Activated T-helper 17 cell treated with anti-CD3 and anti-CD28 coated beads, Interleukin-2, amount 50 U/mL, for 72 hours (primary cell): ENCODE measurements around the gene MTOR. TPM values are rescaled to one million over a fixed set of nuclear protein-coding genes. Genes with fewer than 3 reads are reported as not detected.
A peak's percentile ranks its signal among the peaks of the same experiment; 100 is the strongest.
"Not testable (repeated sequence)": the region's sequence is repeated elsewhere in the genome, so short reads cannot be mapped to it uniquely, and the experiment has no call there.

Experiments
- ATAC-seq: fragments of 150-1000 bp; cut with Tn5 transposase; replicated peaks from 2 replicates; pipeline ENCODE4 v1.10.0; 2021; ENCODE audit warnings: mild to moderate bottlenecking, moderate library complexity
- H3K27ac Mint-ChIP-seq: one replicate; pipeline ENCODE4 v1.8.0; 2022; ENCODE audit warnings: mixed read lengths
- H3K27me3 Mint-ChIP-seq: one replicate; pipeline ENCODE4 v1.8.0; 2022; ENCODE audit warnings: mixed read lengths
- H3K36me3 Mint-ChIP-seq: one replicate; pipeline ENCODE4 v1.8.0; 2022; ENCODE audit warnings: low read depth, mild to moderate bottlenecking, mixed read lengths
- H3K4me1 Mint-ChIP-seq: one replicate; pipeline ENCODE4 v1.8.0; 2022; ENCODE audit warnings: mixed read lengths
- H3K4me3 Mint-ChIP-seq: one replicate; pipeline ENCODE4 v1.8.0; 2022; ENCODE audit warnings: mild to moderate bottlenecking, mixed read lengths
- H3K9me3 Mint-ChIP-seq: one replicate; pipeline ENCODE4 v1.8.0; 2022; ENCODE audit warnings: mixed read lengths
- total RNA-seq, 2 donors: library from RNA; stranded (reverse); gene quantifications; one replicate each; pipeline ENCODE4 v1.2.3, GENCODE V29; 2022

The MTOR gene
- total RNA-seq, 2 donors from 2014 or later, result 22.4 to 38.0 TPM

DNA sequence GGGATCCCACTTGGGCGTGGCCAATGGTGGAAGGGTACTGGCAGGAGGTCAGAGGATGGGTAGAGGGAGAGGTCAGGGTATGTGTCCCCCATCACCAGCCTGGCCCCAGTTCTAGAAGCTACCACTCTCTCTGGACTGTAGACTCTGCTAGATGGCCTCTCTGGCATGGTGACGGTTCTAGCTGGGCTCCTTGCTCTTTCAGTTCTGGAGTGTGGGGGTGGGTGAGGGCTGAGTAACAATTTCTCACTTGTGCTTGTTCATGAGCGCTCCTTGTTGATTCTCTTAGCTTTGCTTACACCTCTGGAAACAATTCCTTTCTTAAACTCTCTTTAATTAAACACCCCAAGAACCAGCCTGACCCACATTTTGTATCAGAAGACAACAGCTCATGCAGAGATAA, 137.4 kb downstream of the MTOR start:
- no peaks in the 10 kb centered on the region for H3K27me3 Mint-ChIP-seq
- no peaks in the 10 kb centered on the region for H3K9me3 Mint-ChIP-seq
- peak overlapping the region; percentile 46 for H3K27ac Mint-ChIP-seq
- peak; percentile 34 for ATAC-seq
- H3K4me1 Mint-ChIP-seq, result no peaks in the 10 kb centered on the region
- no peak overlapping the region for H3K4me3 Mint-ChIP-seq
- peaks cover 90% of the 10 kb centered on the region for H3K36me3 Mint-ChIP-seq

DNA sequence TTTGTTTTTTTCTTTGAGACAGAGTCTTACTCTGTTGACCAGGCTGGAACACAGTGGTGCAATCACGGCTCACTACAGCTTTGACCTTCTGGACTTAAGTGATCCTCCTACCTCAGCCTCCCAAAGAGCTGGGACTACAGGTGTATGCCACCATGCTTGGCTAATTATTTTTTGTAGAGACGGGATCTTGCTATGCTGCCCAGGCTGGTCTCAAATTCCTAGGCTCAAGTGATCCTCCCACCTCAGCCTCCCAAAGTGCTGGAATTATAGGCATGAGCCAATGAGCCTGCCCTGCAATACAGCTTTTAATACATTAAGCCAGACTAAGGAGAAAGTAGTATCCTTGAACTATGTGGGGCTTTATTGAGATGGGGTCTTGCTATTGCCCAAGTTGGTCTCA, 146.0 kb downstream of the MTOR start:
- no peaks in the 10 kb centered on the region for H3K9me3 Mint-ChIP-seq
- no peak overlapping the region for H3K4me3 Mint-ChIP-seq
- ATAC-seq, result no peak
- H3K27me3 Mint-ChIP-seq, result no peaks in the 10 kb centered on the region
- no peak overlapping the region for H3K27ac Mint-ChIP-seq
- no peaks in the 10 kb centered on the region for H3K4me1 Mint-ChIP-seq
- peaks cover 90% of the 10 kb centered on the region for H3K36me3 Mint-ChIP-seq

DNA sequence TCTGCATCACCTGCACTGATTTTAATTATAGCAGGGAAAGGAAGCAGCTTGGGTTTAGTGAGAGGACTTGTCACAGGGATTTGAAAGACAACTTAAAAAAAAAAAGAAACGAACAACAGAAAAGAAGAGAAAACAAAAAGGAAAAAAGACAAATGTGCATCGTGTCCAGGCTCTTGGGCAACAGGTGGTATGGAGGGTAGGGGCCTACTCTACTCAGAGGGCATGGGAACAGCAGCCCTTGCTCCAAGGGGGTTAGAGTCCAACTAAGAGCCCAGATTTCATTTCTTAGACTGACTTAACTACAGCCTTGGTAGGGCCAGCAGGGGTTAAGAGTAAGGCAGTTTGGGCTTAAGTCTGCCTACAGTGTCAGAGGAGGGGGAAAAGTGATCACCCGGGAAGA, 147.4 kb downstream of the MTOR start:
- H3K4me1 Mint-ChIP-seq, result no peaks in the 10 kb centered on the region
- peak overlapping the region; percentile 17 for H3K27ac Mint-ChIP-seq
- no peak for ATAC-seq
- no peaks in the 10 kb centered on the region for H3K27me3 Mint-ChIP-seq
- peaks cover 90% of the 10 kb centered on the region for H3K36me3 Mint-ChIP-seq
- H3K4me3 Mint-ChIP-seq, result no peak overlapping the region
- no peaks in the 10 kb centered on the region for H3K9me3 Mint-ChIP-seq

DNA sequence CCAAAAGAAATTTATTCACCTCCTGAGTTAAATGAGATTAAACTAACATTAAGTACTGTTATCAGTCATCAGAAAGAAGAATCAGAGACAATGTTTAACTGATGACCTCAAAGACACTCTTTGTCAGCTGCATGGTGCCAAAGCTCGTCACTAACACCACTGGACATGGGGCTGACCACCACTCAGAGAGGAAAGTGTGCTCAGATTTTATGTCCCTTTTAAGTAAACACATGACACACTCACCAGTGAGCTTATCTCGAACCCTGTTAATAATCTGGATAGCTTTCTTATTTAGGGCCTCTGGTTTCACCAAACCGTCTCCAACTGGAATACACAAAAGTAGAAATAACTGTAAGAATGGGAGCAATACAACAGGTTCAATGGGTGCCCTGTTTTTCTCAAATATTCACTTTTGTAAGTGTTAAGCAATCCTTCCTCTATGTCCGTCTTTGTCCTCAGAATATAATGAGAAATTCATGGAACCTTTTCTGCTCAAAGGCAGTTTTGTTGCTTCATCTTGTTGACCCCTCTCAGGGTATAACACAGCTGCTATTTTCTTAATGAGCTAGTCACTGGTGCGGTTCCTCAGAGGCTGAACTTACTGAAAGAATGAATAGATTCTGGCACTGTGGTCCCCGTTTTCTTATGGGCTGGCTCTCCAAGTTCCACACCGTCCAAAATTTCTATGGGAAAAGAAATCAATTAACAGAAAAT, 153.1 kb downstream of the MTOR start:
- peaks cover 86% of the 10 kb centered on the region for H3K36me3 Mint-ChIP-seq
- no peaks in the 10 kb centered on the region for H3K27me3 Mint-ChIP-seq
- no peak for ATAC-seq

DNA sequence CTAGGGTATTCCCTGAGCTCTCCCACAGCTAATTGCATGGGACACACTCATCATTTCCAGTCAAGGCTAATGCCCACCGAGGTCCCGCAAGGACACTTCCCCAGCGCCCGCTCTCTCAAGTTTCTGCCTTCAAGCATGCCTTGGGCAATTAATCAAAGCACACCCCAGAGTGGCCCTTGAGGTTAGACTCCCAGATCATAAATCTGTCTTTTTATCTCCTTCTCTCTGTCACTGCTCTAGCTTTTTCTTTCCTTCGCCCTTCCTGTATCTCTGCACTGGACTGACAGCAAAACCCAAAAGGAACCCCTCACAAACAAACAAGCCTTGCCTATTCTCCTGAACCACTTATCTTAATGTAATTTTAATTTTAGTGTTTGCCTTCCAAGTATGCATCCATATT, 154.8 kb downstream of the MTOR start:
- no peaks in the 10 kb centered on the region for H3K27me3 Mint-ChIP-seq
- H3K9me3 Mint-ChIP-seq, result no peaks in the 10 kb centered on the region
- no peak for ATAC-seq
- H3K4me1 Mint-ChIP-seq, result no peaks in the 10 kb centered on the region
- no peak overlapping the region for H3K4me3 Mint-ChIP-seq
- H3K27ac Mint-ChIP-seq, result no peak overlapping the region
- H3K36me3 Mint-ChIP-seq, result peaks cover 70% of the 10 kb centered on the region

More for the DNA sequence above, 153.1 kb downstream of the MTOR start:
- H3K27ac Mint-ChIP-seq, result no peak overlapping the region
- no peaks in the 10 kb centered on the region for H3K9me3 Mint-ChIP-seq
- no peaks in the 10 kb centered on the region for H3K4me1 Mint-ChIP-seq
- no peak overlapping the region for H3K4me3 Mint-ChIP-seq

DNA sequence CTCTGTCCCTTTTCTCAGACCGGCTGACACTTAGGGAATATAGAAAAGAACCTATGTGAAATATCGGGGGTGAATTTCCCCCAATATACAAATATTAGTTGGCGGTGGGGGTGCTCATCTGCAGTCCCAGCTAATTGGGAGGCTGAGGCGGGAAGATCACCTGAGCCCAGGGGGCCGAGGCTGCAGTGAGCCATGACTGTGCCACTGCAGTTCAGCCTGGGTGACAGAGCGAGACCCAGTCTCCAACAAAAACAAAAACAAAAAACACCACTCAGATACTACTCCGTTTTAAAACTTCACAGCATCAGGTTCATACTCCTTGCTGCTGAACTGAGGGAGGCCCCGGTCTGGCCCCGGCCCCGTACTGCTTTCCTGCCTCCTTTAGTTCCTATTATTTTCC, 156.8 kb downstream of the MTOR start:
- no peak for ATAC-seq
- Mint-ChIP-seq H3K27me3 (no peaks in the 10 kb centered on the region), H3K4me1 (no peaks in the 10 kb centered on the region), H3K27ac (no peak overlapping the region), H3K36me3 (peaks cover 50% of the 10 kb centered on the region), H3K9me3 (no peaks in the 10 kb centered on the region), H3K4me3 (no peak overlapping the region)

DNA sequence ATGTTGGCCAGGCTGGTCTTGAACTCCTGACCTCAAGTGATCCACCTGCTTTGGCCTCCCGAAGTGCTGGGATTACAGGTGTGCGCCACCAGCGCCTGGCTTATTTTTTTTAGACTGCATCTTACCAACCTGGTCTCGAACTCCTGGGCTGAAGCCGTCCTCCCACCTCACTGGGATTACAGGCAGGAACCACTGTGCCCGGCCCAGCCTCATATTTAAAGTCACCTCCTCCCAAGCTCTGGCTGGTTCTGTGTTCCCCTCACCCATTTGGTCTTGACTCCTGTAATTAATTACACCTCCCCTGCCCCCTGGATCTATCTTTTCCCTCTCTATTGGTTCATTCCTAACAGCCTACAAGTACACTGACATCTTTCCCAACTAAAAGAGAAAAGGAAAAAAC, 161.0 kb downstream of the MTOR start:
- Mint-ChIP-seq H3K4me3 (peak overlapping the region; percentile 37), H3K9me3 (no peaks in the 10 kb centered on the region), H3K4me1 (peaks cover 6% of the 10 kb centered on the region), H3K27me3 (no peaks in the 10 kb centered on the region), H3K27ac (peak overlapping the region; percentile 69), H3K36me3 (peaks cover 41% of the 10 kb centered on the region)
- no peak for ATAC-seq

DNA sequence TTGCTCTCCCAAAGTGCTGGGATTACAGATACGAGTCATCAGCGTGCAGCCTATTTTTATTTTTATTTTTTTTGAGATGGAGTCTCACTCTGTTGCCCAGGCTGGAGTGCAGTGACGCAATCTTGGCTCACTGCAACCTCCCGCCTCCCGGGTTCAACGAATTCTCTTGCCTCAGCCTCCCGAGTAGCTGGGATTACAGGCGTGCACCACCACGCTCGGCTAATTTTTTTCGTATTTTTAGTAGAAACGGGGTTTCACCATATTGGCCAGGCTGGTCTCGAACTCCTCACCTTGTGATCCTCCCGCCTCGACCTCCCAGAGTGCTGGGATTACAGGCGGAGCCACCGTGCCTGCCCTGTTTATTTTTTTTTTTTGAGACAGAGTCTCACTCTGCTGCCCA, 161.5 kb downstream of the MTOR start:
- H3K27me3 Mint-ChIP-seq, ATAC-seq, H3K27ac Mint-ChIP-seq, H3K4me3 Mint-ChIP-seq, H3K4me1 Mint-ChIP-seq, H3K9me3 Mint-ChIP-seq: not testable (repeated sequence)
- peaks cover 41% of the 10 kb centered on the region for H3K36me3 Mint-ChIP-seq

DNA sequence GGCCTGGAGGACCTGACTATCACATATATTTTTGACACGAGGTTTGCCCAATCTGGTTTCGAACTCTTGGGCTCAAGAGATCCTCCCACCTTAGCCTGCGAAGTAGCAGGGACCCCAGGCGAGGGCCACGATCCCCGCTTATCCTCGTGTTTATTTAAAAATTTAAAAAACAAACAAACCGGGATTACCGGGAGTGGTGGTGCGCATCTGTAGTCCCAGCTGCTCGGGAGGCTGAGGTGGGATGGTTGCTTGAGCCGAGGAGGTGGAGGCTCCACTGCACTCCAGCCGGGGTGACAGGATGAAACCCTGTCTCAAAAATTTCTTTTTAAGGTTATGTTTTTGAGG, 162.2 kb downstream of the MTOR start:
- no peak for ATAC-seq
- H3K4me3 Mint-ChIP-seq, result peak overlapping the region; percentile 96
- H3K36me3 Mint-ChIP-seq, result peaks cover 46% of the 10 kb centered on the region
- H3K9me3 Mint-ChIP-seq, result no peaks in the 10 kb centered on the region
- H3K27me3 Mint-ChIP-seq, result no peaks in the 10 kb centered on the region
- H3K4me1 Mint-ChIP-seq, result peaks cover 6% of the 10 kb centered on the region
- H3K27ac Mint-ChIP-seq, result peak overlapping the region; percentile 96

DNA sequence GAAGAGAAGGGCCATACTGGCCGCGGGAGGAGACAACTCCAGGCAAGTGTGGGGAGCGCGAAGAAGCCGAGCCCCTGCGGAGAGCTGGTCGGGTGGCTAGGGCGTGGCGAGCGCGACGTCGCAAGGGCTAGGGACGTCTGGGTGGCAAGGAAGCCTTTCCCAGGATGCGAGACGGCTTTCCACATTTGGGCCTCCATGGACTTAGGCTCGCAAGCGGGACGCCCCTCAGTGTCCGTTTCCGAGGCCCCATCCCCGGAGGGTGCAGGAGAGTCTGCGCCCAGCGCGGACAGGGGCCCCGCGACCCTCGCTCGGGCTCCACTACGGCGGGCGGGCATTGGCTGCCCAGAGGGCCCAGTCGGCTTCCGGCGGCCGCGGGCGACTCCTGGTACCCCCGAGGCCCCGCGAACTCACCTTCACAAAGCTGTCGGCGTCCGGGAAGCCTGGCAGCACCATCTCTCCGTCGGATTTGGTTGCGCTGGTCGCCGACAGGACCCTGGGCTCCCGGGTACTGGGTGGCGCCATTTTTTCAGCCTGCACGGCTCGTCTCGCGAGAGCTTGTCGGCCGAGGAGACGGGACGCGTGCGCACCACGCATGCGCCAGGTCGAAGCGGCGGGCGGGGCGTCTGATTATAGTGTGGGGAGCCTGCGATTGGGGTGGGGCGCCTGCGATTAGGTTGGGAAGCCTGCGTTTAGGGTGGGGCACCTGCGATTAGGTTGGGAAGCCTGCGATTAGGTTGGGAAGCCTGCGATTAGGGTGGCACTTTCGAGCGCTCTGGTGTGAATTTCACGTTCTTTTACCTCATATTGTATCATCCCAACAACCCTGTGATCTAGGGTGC, 162.8 kb downstream of the MTOR start, which contains the start of gene EXOSC10:
Gene EXOSC10 (minus strand): TSS at position 560 of the 839 bp plus-strand sequence. CDS start 38 bp downstream, at position 522.
- Mint-ChIP-seq H3K4me3 (peak within 1 kb of the TSS; percentile 96), H3K36me3 (peaks cover 52% of the 10 kb centered on the region), H3K27ac (peak within 1 kb of the TSS; percentile 96), H3K27me3 (no peaks in the 10 kb centered on the region), H3K4me1 (peaks cover 6% of the 10 kb centered on the region), H3K9me3 (no peaks in the 10 kb centered on the region)
- ATAC-seq, result peak; percentile 97

DNA sequence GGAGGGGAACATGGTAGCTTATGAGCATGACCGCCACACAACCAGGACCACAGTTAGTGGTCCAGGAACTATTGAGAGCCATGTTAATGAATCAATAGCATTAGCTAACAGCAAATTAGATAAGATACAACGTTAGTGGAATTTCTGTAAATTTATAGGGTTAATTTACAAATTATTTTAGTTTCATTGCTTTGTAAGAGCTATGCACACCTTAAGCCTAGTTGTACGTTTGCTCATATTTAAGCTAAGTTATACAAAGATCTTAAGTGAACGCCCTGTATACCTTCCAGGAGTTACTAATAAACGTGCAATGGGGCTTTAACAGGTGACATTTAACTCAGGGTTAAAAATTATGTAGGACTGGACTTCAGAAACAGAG, 163.4 kb downstream of the MTOR start:
- Mint-ChIP-seq H3K4me1 (peaks cover 6% of the 10 kb centered on the region), H3K9me3 (no peaks in the 10 kb centered on the region), H3K27me3 (no peaks in the 10 kb centered on the region), H3K4me3 (peak overlapping the region; percentile 96), H3K27ac (peak overlapping the region; percentile 96), H3K36me3 (peaks cover 58% of the 10 kb centered on the region)
- no peak for ATAC-seq

DNA sequence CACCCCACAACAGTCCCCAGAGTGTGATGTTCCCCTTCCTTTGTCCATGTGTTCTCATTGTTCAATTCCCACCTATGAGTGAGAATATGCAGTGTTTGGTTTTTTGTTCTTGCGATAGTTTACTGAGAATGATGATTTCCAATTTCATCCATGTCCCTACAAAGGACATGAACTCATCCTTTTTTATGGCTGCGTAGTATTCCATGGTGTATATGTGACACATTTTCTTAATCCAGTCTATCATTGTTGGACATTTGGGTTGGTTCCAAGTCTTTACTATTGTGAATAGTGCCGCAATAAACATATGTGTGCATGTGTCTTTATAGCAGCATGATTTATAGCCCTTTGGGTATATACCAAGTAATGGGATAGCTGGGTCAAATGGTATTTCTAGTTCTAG, 178.6 kb downstream of the MTOR start:
- not testable (repeated sequence) for ATAC-seq, H3K4me1 Mint-ChIP-seq, H3K27ac Mint-ChIP-seq, H3K27me3 Mint-ChIP-seq, H3K4me3 Mint-ChIP-seq, H3K9me3 Mint-ChIP-seq
- H3K36me3 Mint-ChIP-seq, result peaks cover 95% of the 10 kb centered on the region

DNA sequence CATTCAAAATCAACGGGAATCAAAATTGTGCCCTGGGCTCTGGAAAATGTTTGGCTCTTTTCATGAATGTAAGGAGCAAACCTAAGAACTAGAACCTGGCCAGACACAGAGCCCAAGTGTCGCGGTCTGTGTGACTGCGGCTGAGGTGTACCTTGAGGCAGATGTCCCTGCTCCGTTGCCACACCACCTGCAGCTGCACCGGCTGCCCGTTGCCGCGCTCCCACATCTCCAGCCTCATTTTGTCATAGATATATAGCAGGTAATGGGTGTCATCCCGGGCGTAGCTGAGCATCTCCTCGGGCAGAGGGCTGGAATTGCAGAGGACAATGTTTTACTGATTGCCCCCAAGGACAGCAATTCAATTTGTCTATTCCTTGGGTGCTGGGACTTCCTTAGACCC, 181.4 kb downstream of the MTOR start:
- H3K27me3 Mint-ChIP-seq, result no peaks in the 10 kb centered on the region
- H3K36me3 Mint-ChIP-seq, result peaks cover 95% of the 10 kb centered on the region
- H3K9me3 Mint-ChIP-seq, result no peaks in the 10 kb centered on the region
- ATAC-seq, result no peak
- no peaks in the 10 kb centered on the region for H3K4me1 Mint-ChIP-seq
- peak overlapping the region; percentile 28 for H3K27ac Mint-ChIP-seq
- H3K4me3 Mint-ChIP-seq, result no peak overlapping the region

DNA sequence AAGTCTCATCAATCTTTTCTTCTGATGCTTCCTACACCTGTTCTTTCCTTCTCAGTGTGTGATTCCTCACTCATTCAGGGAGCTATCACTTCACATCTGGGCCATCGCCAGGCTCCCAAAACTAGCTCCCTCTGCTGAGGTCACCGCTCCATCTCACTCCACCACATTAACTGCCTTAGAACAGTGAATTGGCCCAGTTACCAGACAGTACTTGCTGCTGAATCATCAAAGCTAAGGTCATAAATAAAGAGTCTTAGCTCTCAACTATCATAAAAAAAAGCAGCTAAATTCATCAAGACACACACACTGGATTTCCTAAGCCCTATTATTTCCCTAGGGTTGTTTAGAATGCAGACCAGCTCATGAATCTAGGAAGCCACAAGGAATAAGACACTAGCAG, 183.7 kb downstream of the MTOR start:
- Mint-ChIP-seq H3K4me1 (no peaks in the 10 kb centered on the region), H3K36me3 (peaks cover 93% of the 10 kb centered on the region), H3K27ac (peak overlapping the region; percentile 79), H3K27me3 (no peaks in the 10 kb centered on the region), H3K9me3 (no peaks in the 10 kb centered on the region), H3K4me3 (no peak overlapping the region)
- no peak for ATAC-seq

DNA sequence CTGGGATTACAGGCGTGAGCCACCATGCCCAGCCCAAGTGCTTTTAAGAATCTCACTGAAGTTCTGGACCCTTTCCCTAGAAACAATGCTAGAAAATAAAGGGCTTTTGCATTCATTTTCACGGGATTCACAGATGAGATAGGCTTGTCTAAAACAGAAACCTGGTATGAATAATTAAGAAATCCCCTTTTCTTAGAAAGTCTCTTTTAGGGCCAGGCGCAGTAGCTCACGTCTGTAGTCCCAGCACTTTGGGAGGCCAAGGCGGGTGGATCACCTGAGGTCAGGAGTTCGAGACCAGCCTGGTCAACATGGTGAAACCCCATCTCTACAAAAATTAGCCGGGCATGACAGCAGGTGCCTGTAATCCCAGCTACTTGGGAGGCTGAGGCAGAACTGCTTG, 189.0 kb downstream of the MTOR start:
- H3K36me3 Mint-ChIP-seq, result peaks cover 98% of the 10 kb centered on the region
- H3K4me3 Mint-ChIP-seq, H3K27ac Mint-ChIP-seq, H3K4me1 Mint-ChIP-seq, H3K27me3 Mint-ChIP-seq, H3K9me3 Mint-ChIP-seq: not testable (repeated sequence)
- peak; percentile 66 for ATAC-seq
